Neural progenitor cell (in vitro differentiated cells): Measurements from ENCODE around the gene PTPRN2. TPM values are rescaled to one million over a fixed set of nuclear protein-coding genes. Genes with fewer than 3 reads are reported as not detected.

Experiments used
- DNase-seq: peaks from one replicate; pipeline ENCODE4 v3.0.0-alpha.2; 2016; ENCODE audit warnings: low spot score
- H2AFZ ChIP-seq: fragments of 200-600 bp; sonication (generic); replicated peaks from 2 replicates; pipeline ENCODE4 v1.6.1; 2016; ENCODE audit warnings: antibody characterized with exemption
- H3F3A ChIP-seq: fragments of 200-600 bp; sonication (generic); 2 replicates; pipeline ENCODE4 v1.6.1; 2016; ENCODE audit warnings: antibody characterized with exemption, low read depth
- H3K27ac ChIP-seq: fragments of 200-600 bp; sonication (generic); 2 replicates; pipeline ENCODE4 v1.5.1; 2016; ENCODE audit warnings: mild to moderate bottlenecking
- H3K27me3 ChIP-seq: fragments of 200-600 bp; sonication (generic); 2 replicates; pipeline ENCODE4 v1.6.1; 2016; ENCODE audit warnings: mild to moderate bottlenecking, moderate library complexity
- H3K36me3 ChIP-seq: fragments of 200-600 bp; sonication (generic); 2 replicates; pipeline ENCODE4 v1.5.1; 2016
- H3K4me1 ChIP-seq: fragments of 200-600 bp; sonication (generic); 2 replicates; pipeline ENCODE4 v1.6.1; 2016; ENCODE audit warnings: mixed run types
- H3K4me2 ChIP-seq: fragments of 200-600 bp; sonication (generic); 2 replicates; pipeline ENCODE4 v1.6.1; 2016
- H3K4me3 ChIP-seq: fragments of 200-600 bp; sonication (generic); 2 replicates; pipeline ENCODE4 v1.5.1; 2016
- H3K79me2 ChIP-seq: fragments of 200-600 bp; sonication (generic); 2 replicates; pipeline ENCODE4 v1.6.1; 2016; ENCODE audit warnings: low read depth
- H3K9ac ChIP-seq: fragments of 200-600 bp; sonication (generic); 2 replicates; pipeline ENCODE4 v1.6.1; 2016
- H3K9me3 ChIP-seq: fragments of 200-600 bp; sonication (generic); 2 replicates; pipeline ENCODE4 v1.5.1; 2016; ENCODE audit warnings: low read depth
- H4K20me1 ChIP-seq: fragments of 200-600 bp; sonication (generic); 2 replicates; pipeline ENCODE4 v1.6.1; 2016; ENCODE audit warnings: low read depth
- H3K27ac Mint-ChIP-seq: 3 replicates; pipeline ENCODE4 v1.8.0; 2021; ENCODE audit warnings: mixed read lengths
- H3K27me3 Mint-ChIP-seq: 2 replicates; pipeline ENCODE4 v1.8.0; 2022; ENCODE audit warnings: low read depth, mild to moderate bottlenecking, inconsistent platforms, moderate library complexity, mixed read lengths; ENCODE audit not compliant: insufficient read depth
- H3K36me3 Mint-ChIP-seq: 3 replicates; pipeline ENCODE4 v1.8.0; 2021; ENCODE audit warnings: mixed read lengths
- H3K4me1 Mint-ChIP-seq: 3 replicates; pipeline ENCODE4 v1.8.0; 2021; ENCODE audit warnings: mixed read lengths
- H3K4me3 Mint-ChIP-seq: 3 replicates; pipeline ENCODE4 v1.8.0; 2021; ENCODE audit warnings: mild to moderate bottlenecking, moderate library complexity, mixed read lengths
- H3K9me3 Mint-ChIP-seq: 3 replicates; pipeline ENCODE4 v1.8.0; 2020; ENCODE audit warnings: mixed read lengths
- CTCF ChIP-seq: fragments of 200-600 bp; sonication (generic); IDR thresholded peaks from 2 replicates; pipeline ENCODE4 v1.5.1; 2017; ENCODE audit warnings: antibody characterized with exemption, mild to moderate bottlenecking
- EZH2 ChIP-seq: fragments of 200-600 bp; sonication (generic); IDR thresholded peaks from 2 replicates; pipeline ENCODE4 v1.6.1; 2017; ENCODE audit warnings: antibody characterized with exemption, mild to moderate bottlenecking, moderate library complexity
- EZH2phosphoT487 ChIP-seq: fragments of 200-600 bp; sonication (generic); IDR thresholded peaks from 2 replicates; pipeline ENCODE4 v1.6.1; 2017; ENCODE audit warnings: antibody characterized with exemption
- total RNA-seq: library from RNA; depleted of rRNA; stranded (reverse); fragments of >200 nt; gene quantifications from 2 replicates; pipeline ENCODE4 v1.2.3, GENCODE V29; 2015; ENCODE audit warnings: low replicate concordance

PTPRN2 gene
- total RNA-seq, 1 donor from 2014 or later, result 3.0 TPM

DNA sequence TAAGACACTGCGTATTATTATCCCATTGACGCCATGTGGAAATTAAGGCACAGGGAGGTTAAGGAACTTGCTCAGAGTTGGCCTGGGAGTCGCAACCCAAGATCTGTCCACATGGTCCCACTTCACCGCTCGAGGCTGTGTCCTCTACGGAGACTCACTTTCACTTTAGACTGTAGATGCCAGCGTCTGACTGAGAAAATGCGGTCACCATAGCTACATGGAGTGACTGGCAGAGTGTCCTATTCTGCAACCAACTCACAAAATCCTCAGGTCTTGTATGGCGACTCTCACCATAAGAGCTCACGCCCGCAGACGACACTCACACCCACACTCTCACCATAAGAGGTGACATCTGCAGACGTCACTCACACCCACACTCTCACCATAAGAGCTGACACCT lies 257.9 kb downstream of the PTPRN2 start:
- H3K36me3 Mint-ChIP-seq, result no peaks in the 10 kb centered on the region
- no peaks in the 10 kb centered on the region for H3K9me3 ChIP-seq

GRCh38 chr7:158329014-158329610 lies 258.5 kb downstream of the PTPRN2 start:
- Mint-ChIP-seq H3K9me3 (peaks cover 26% of the 10 kb centered on the region), H3K36me3 (no peaks in the 10 kb centered on the region), H3K27ac (no peak overlapping the region), H3K4me3 (no peak overlapping the region), H3K4me1 (peaks cover 41% of the 10 kb centered on the region), H3K27me3 (peaks cover 26% of the 10 kb centered on the region)
- H3K79me2 ChIP-seq, result no peaks in the 10 kb centered on the region
- no peaks in the 10 kb centered on the region for H3K27me3 ChIP-seq
- no peaks in the 10 kb centered on the region for H3K9me3 ChIP-seq
- DNase-seq, result no peak
- H3K4me1 ChIP-seq, result peaks cover 22% of the 10 kb centered on the region
- H3K36me3 ChIP-seq, result no peaks in the 10 kb centered on the region
- no peak overlapping the region for H2AFZ ChIP-seq
- H4K20me1 ChIP-seq, result no peaks in the 10 kb centered on the region
- H3K4me2 ChIP-seq, result no peak overlapping the region
- no peak overlapping the region for H3K9ac ChIP-seq
- H3K4me3 ChIP-seq, result no peak overlapping the region
- TF ChIP-seq CTCF (no peak), EZH2 (no peak), EZH2phosphoT487 (no peak)
- peaks cover 30% of the 10 kb centered on the region for H3F3A ChIP-seq
- H3K27ac ChIP-seq, result no peak overlapping the region

More for the DNA sequence above, 257.9 kb downstream of the PTPRN2 start:
- Histone ChIP-seq H3K4me1 (peaks cover 22% of the 10 kb centered on the region), H3K4me2 (no peak overlapping the region), H3K79me2 (no peaks in the 10 kb centered on the region), H3K9ac (no peak overlapping the region), H3K4me3 (no peak overlapping the region), H2AFZ (no peak overlapping the region), H3K36me3 (no peaks in the 10 kb centered on the region), H3F3A (peaks cover 30% of the 10 kb centered on the region), H3K27ac (no peak overlapping the region), H4K20me1 (no peaks in the 10 kb centered on the region), H3K27me3 (no peaks in the 10 kb centered on the region)
- H3K27me3 Mint-ChIP-seq, result peaks cover 23% of the 10 kb centered on the region
- peaks cover 29% of the 10 kb centered on the region for H3K9me3 Mint-ChIP-seq
- H3K27ac Mint-ChIP-seq, result no peak overlapping the region
- H3K4me3 Mint-ChIP-seq, result no peak overlapping the region
- TF ChIP-seq CTCF (no peak), EZH2phosphoT487 (no peak), EZH2 (no peak)
- H3K4me1 Mint-ChIP-seq, result peaks cover 39% of the 10 kb centered on the region
- DNase-seq, result no peak

DNA sequence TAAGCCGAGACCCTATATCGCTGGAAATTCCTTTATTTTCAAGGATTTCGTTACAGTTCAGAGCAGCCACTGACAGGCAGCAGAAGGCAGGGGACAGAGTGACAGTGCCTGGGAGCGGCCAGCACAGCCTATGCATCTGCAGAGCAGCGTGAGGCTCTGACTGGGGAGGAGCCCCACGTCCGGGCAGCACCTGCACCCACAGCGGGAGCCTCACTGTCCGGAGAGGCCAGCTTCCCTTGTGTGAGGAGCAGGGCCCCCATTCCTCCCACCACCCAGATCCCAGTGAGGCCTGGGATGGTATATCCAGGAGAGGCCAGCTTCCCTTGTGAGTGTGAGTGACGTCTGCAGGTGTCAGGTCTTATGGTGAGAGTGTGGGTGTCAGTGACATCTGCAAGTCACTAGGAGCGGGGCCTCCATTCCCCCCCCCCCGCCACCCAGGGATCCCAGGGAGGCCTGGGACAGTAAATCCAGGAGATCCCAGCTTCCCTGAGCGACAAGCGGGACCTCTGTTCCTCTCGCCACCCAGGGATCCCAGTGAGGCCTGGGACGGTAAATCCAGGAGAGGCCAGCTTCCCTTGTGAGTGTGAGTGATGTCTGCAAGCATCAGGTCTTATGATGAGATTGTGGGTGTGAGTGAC lies 259.1 kb downstream of the PTPRN2 start:
- H3K27me3 ChIP-seq, result no peaks in the 10 kb centered on the region
- H4K20me1 ChIP-seq, result no peaks in the 10 kb centered on the region
- TF ChIP-seq EZH2phosphoT487, result no peak
- TF ChIP-seq EZH2, result no peak
- TF ChIP-seq CTCF, result no peak
- H3K9ac ChIP-seq, result no peak overlapping the region
- H3K4me1 ChIP-seq, result peaks cover 23% of the 10 kb centered on the region
- H2AFZ ChIP-seq, result no peak overlapping the region
- no peak overlapping the region for H3K27ac ChIP-seq
- Mint-ChIP-seq H3K36me3 (no peaks in the 10 kb centered on the region), H3K4me1 (peaks cover 47% of the 10 kb centered on the region), H3K27me3 (peaks cover 24% of the 10 kb centered on the region), H3K4me3 (peak overlapping the region; percentile 3), H3K9me3 (peaks cover 24% of the 10 kb centered on the region), H3K27ac (peak overlapping the region; percentile 59)
- no peak for DNase-seq
- H3K4me2 ChIP-seq, result peak overlapping the region; percentile 49
- H3K9me3 ChIP-seq, result no peaks in the 10 kb centered on the region
- H3F3A ChIP-seq, result peaks cover 30% of the 10 kb centered on the region
- no peak overlapping the region for H3K4me3 ChIP-seq
- no peaks in the 10 kb centered on the region for H3K36me3 ChIP-seq
- H3K79me2 ChIP-seq, result no peaks in the 10 kb centered on the region
